NCI-H2081 treated with DMSO at 0.1 percent for 48 hours (cell line): ENCODE results near the gene UBE2B.
"Not testable (repeated sequence)": the region's sequence is repeated elsewhere in the genome, so short reads cannot be mapped to it uniquely, and the experiment has no call there.

Experiments
- DNase-seq: peaks from one replicate; lab custom pipeline; 2025; lab: John Stamatoyannopoulos, UW

Gene UBE2B

DNA sequence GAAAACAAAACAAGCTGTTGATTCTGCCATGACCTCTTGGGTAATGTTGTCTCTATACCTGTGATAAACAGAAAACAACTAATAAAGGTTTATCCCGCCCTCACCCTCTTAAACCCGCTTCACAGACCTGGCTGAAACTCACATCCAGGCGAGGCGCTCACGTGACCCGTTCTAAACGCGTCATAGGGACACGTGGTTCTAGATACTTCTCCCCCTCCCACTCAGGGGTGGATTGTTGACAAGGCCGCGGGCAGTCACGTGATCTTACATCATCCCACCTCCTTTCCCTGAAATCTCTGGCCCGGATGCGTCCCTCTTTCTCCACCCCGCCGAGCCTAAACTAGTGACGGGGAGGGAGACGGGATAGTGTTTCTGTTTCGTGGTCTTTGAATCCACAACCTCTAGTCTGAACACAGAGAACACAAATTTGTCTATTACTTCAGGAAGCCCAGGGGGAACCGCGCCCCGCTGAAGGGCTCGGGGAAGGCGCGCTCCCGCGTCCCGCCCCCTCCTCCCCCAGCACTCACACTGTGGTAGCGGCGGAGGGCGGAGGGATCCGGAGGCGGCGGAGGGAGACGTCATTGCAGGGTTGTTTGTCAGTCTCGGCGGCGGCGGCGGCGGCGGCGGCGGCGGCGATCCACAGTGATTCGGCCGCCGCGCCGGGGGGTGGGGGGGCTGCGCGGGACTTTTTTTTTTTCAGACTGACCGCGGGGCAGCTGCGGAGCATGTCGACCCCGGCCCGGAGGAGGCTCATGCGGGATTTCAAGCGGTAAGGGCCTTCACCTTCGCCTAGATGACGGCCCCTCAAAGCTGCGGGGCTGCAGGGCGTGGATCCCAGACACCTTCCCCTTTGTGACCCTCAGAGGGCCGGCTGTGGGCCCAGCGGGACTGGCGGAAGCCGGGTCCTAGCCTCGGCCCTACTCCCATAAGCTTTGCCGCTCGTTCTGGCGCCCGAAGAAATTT, at the start of gene UBE2B:
UBE2B (plus strand) TSS at position 699 of the 963 bp plus-strand sequence; CDS start at position 726, 27 bp downstream.
- DNase-seq, result peak; percentile 88

DNA sequence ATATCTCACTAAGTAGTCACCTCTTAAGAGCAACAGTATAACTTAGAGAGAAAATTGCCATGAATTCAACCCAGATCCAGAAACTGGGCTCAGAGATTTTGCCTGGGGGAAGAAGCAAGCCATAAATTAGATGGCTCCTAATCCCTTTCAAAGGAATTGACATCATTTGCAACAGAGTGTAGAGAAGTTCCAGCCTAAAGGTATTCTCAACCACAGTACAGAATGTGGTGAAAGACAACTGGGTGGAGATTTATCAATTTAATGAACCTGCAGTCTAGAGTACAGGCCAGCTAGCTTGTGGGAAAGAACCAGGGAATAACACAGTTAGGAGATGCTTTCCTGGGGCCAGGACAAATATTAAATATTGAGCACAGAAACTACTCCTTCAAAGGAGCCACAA, 44.0 kb upstream of the UBE2B start:
- no peak for DNase-seq

DNA sequence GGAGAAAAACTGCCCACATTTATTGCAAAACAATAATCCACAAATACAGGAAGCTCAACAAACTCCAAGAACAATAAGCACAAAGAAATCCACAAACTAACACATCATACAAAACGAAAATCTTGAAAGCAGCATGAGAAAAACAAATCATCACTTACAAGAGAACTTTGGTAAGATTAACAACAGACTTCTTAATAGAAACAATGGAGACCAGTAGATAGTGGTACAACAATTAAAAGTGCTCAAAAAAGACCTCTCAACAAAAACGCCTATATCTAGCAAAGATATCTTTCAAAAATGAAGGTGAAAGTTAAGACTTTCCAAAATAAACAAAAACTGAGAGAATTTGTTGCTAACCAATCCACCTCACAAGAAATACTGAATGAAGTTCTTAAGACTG, 42.8 kb upstream of the UBE2B start:
- DNase-seq, result no peak

DNA sequence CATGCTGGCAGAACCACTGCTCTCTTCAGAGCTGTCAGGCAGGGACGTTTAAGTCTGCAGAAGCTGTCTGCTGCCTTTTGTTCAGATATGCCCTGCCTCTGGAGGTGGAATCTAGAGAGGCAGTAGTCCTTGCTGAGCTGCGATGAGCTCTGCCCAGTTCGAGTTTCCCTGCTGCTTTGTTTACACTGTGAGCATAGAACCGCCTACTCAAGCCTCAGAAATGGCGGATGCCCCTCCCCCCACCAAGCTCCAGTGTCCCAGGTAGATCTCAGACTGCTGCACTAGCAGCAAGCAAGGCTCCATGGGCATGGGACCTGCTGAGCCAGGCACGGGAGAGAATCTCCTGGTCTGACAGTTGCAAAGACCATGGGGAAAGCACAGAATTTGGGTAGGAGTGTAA, 34.5 kb upstream of the UBE2B start:
- DNase-seq, result not testable (repeated sequence)

DNA sequence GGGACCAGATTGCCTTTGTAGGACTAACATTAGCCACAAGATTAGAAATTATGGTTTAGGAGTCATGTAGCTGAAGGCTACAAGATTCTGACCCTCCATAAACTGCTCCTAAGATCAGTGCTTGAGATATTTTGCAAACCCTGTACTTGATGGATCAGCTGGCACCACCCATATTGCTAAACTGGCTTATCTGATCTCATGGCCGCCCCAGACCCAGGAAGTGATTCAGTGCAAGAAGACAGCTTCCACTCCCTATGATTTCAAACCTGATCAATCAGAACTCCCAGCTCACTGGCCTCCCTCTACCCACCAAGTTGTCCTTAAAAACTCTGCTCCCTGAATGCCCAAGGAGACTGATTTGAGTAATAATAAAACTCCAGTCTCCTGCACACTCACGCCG, 27.9 kb upstream of the UBE2B start:
- DNase-seq, result not testable (repeated sequence)

DNA sequence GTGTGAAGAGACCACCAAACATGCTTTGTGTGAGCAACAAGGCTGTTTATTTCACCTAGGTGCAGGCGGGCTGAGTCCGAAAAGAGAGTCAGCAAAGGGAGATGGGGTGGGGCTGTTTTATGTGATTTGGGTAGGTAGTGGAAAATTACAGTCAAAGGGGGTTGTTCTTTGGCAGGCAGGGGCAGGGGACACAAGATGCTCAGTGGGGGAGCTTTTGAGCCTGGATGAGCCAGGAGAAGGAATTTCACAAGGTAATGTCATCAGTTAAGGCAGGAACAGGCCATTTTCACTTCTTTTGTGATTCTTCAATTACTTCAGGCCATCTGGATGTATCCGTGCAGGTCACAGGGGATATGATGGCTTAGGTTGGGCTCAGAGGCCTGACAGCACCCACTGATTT, 25.9 kb upstream of the UBE2B start:
- DNase-seq, result not testable (repeated sequence)

DNA sequence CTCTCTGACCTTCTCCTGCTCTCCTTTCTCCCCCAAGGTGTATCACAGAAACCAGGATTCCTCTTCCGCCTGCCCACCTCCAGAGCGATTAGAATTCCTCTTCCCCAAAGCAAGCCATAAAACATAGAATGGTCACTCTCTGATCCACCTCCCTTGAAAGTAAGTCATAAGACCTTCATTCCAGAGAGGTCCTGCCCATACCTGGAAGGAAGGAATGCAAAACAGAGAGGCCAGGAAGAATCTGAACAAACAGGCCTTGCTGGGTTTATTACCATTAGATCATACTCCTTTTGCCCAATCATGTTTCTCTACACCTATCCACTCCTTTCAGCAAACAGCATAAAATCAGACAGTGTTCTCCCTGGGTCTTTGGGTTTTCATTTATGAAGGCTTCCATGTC, 25.4 kb upstream of the UBE2B start:
- DNase-seq, result no peak

DNA sequence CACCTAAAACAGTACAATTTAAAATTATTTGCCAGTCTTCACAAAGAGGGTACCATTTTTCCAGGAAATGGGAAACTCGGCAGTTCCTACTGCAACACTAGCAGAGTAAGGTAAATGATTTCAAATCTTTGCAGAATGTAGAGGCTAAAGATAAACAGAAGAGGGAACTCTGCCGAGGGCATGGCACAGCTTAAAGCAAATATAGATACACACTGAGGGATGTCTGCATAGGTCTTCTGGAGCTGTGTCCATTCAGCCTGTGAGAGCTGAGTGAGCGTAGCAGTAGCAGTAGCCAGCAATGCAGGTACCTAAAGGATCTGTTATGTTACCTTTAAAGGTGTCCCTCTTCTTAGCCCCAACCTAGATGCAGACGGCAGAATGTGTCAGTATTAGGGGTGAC, 21.9 kb upstream of the UBE2B start:
- no peak for DNase-seq

DNA sequence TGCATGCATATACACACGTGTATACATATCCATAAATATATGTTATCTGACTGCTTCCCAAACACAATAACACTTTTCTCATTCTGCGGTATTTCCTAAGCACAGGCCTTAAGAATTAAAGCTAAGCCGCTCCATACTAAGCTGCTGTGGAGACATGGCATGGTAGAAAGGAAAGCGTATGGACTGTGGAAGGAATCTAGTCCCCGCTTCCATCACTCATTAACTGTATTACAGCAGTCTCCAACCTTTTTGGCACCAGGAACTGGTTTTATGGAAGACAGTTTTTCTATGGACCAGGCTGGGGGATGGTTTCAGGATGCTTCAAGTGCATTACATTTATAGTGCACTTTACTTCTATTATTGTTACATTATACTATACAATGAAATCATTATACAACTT, 15.7 kb upstream of the UBE2B start:
- DNase-seq, result no peak

DNA sequence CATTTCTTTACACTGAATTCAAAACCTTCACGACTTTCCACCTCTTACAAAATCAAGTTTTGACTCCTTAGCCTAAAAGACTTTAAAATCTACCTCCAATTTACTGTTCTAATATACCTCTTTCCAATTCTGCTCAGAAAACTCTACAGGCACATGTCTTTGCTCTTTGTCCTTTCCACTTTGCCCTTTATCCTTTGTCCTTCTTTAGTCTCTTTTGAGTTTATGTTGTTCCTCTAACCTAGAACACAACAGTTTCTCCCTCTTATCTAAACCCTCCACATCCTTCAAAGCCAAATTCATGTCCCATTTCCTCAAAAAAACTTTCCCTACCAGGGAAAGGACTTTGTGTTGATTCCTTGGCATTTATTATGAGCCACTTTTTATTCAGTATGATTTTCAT, 5.8 kb upstream of the UBE2B start:
- no peak for DNase-seq

DNA sequence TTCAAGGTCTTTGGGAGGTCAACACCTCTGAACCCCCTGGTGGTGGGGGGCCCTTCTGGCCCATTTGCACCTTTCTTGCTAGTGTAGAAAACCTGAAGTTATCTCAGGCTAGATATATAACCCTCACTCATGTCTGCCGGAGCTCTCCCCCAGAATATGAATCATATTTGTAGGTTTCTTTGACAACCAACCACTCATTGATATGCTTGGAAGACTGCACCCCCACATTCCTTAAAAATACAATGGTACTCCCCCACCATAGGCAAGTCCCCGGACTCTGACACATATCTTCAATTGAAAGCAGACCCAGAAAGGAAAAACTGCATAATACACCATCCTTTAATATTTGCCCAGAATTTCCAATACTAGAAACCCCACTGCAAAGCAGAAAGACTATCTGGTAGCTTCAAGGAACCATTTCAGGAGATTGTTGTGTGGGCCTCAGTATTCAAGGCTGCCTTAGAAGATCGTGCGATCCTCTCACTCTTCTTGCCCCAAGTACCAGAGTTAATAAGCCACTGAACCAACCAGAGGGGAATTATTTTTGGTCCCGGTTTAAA, 978 bp upstream of the UBE2B start:
- DNase-seq, result no peak

DNA sequence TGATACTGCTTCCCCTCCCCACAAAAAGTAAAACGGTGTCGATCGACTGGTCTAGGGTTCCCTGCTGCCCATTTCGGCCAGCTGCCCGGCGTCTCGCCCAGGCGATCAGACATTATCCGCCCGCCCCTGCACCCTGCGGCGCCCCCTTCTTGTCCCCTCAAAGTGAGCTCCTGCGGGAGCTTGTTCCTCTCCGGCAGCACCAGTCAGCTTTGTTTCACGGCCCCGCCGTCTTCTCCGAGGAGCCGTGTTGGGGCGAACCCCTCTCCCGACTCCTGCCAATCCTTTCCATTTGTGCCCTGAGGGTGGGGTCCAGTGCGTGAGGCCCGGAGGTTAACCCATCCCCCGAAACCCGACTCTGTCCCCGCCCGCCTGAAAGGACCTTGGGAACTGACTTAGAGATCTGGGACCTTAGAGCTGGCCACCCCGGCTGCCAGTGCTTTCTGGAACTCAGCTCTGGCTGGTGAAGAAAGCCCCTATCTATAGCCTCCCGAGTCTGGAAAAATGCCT, 518 bp downstream of the UBE2B start:
- no peak for DNase-seq

DNA sequence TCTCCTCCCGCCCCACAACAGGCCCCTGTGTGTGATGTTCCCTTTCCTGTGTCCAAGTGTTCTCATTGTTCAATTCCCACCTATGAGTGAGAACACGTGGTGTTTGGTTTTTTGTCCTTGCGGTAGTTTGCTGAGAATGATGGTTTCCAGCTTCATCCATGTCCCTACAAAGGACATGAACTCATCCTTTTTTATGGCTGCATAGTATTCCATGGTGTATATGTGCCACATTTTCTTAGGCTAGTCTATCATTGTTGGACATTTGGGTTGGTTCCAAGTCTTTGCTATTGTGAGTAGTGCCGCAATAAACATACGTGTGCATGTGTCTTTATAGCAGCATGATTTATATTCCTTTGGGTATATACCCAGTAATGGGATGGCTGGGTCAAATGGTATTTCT, 2.3 kb downstream of the UBE2B start:
- DNase-seq, result not testable (repeated sequence)

DNA sequence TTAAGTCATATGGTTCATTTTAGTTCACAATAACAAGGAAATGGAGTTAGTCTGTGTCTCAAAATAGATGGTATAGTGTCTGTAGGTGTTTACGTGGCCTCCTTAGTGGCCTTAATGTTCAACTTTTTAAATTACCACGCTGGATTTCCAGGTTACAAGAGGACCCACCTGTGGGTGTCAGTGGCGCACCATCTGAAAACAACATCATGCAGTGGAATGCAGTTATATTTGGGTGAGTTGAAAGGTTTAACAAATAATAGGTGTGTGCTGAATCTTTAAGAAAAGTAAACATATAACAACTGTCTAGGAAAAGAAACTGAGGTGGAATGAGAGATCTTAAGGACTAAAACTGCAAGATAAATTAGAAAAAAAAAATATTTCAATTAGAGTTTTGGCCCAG, 2.9 kb downstream of the UBE2B start:
- DNase-seq, result no peak

DNA sequence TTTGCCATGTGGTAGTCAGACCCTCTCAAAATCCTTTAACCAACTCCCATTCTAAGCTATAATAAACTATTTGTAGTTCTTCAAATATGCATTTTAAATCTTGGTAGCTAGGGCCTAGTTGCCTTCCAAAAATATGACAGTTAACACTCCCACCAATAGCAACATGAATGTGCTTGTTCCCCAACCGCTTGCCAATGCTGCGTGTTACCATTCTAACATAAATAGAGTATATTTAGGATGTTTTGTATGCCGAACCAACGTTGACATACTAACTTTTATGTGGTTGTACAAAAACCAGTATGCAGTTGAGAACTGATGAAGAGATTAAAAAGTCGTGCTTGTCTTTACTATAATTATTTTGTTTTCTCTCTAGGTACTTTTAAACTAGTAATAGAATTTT, 9.0 kb downstream of the UBE2B start:
- DNase-seq, result no peak

DNA sequence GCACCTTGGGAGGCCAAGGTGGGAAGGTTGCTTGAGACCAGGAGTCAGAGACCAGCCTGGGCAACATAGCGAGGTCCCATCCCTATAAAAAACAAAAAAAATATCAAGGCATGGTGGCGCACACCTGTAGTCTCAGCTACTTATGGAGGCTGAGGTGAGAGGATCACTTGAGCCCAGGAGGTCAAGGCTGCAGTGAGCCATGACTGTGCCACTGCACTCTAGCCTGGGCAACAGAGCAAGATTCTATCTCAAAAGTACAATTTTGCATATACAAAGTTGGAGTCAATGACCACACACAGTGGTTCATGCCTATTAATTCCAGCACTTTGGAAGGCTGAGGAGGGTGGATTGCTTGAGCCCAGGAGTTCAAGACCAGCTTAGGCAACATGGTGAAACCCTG, 10.8 kb downstream of the UBE2B start:
- DNase-seq, result not testable (repeated sequence)

DNA sequence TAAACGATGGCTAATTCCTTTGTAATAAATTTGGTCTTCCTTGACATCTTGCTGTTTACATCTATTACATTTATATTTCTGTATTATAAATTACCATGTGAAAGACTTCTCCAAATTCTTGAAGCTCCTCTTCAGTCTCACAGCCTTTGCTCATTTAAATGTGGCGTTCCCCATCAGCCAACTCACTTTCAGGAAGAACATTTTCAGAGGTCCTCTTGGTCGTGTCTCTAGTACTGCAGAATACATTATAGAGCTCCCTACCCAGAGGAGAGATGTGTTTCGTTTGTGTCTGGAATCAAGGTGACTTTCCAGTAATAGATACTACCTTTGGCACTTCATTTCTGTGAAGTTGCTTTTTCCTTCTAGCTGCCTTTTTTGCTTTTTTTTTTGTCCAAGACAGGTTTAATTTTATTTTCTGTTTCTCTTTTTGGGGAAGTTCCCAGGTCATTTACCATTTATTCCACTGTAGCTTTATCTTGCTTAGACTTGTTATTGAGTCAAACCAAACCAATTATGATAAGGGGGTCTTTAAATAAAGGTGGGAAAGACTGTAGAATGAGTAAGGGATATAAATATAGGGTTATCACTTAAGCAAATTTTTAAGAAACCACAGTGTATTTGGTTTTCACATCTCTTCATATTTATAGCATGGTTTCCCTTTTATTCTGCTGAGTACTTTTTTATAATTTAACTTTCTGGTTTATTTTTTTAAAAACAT, 12.8 kb downstream of the UBE2B start:
- DNase-seq, result no peak

DNA sequence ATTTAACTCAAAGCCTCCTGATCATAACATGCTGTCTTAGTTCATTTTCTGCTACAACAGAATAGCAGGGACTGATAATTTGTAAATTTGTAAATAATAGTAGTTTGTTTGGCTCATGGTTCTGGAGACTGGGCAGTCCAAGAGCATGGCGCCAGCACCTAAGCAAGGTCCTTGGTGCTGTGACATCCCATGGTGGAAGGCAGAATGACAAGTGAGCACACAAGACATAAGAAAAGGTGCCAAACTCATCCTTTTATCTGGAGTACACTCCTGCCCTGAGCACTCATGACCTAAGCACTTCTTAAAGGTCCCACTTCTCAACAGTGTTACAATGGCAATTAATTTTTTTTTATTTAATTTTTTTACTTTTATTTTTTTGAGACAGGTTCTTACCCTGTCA, 16.1 kb downstream of the UBE2B start:
- no peak for DNase-seq

DNA sequence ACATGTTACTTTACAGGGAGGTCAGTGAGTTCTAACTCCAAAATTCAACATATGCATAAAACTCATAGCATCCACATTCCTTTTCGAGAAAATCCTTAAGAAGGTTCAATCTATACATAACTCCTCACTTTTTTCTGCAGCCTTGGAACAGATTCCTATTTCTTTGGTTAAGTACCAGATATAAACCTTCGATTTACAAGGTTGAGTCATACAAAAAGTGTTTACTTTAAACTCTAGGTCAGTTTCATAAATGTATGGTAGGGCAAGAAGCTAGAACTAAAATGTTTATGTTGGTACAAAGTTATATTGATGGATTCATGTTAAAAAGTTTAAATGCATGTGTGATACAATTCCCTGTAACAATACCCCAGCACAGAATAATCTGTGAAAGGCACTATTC, 20.9 kb downstream of the UBE2B start:
- DNase-seq, result no peak

DNA sequence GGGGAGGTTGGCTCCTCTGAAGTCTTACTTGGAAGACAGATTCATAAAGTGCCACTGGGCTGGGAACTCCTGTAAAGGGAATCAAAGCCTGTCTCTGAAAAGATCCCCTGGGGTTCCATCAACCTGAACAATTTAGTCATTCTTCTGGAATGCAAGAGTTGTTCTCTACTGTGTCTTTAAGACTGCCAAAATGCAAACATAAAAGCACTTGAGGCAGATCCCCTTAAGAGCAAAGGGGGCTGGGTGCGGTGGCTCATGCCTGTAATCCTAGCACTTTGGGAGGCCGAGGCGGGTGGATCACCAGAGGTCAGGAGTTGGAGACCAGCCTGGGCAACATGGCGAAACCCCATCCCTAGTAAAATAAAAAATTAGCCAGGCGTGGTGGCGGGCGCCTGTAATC, 23.6 kb downstream of the UBE2B start:
- DNase-seq, result no peak

DNA sequence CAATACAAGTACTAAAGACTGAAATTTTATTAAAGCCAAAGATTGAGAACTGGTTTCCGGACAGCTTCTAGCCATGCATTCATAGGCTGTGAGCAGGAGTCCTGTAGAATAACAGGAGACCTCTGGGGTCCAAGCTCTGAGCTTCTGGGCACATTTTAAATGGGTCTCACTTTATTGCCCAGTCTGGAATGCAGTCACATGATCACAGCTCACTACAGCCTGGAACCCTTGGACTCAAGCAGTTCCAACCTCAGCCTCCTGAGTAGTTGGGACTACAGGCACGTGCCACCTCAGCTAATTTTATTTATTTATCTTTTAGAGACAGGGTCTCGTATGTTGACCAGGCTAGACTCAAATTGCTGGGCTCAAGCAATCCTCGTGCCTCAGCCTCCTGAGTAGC, 24.9 kb downstream of the UBE2B start:
- no peak for DNase-seq

DNA sequence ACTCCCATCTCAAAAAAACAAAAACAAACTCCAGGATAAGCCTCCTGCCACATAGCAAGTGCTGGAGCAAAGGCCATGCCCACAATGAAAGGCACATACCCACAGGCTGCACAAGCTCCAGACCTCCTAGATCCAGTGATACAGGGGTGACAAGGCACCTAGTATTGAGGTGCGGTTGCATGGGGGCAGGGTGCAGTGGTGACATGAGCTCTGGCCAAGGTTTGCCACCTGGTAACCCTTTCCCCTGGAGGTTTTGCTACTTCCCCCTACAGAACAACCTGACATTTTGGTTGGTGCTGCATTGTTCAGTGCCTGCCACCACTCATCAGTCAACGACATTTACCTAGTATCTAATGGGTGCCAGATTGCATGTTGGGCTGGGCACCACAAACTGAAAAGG, 25.8 kb downstream of the UBE2B start:
- no peak for DNase-seq
